Liver (tissue), 9 donors: Measurements from ENCODE around the gene LEKR1. TPM values are rescaled to one million over a fixed set of nuclear protein-coding genes. Genes with fewer than 3 reads are reported as not detected.
A peak's percentile ranks its signal among the peaks of the same experiment; 100 is the strongest.

Source experiments
- DNase-seq: peaks from one replicate; pipeline ENCODE4 v3.0.0-alpha.2; 2017; ENCODE audit warnings: low spot score
- H3K27ac ChIP-seq, 2 donors: one replicate each; pipeline ENCODE4 v1.7.0; 2013; ENCODE audit warnings: inconsistent platforms in 2 of 2, low read length in 2 of 2, control low read depth in 1 of 2, low read depth in 1 of 2, mild to moderate bottlenecking in 1 of 2
- H3K27me3 ChIP-seq, 4 donors: one replicate each; pipeline versions ENCODE4 v1.6.1 to v1.7.0; 2013; ENCODE audit warnings: low read length in 3 of 4, inconsistent platforms in 1 of 4, mild to moderate bottlenecking in 1 of 4, moderate library complexity in 1 of 4; ENCODE audit not compliant: control insufficient read depth in 4 of 4, insufficient read depth in 4 of 4
- H3K36me3 ChIP-seq, 4 donors: one replicate each; pipeline versions ENCODE4 v1.6.1 to v1.7.0; 2013; ENCODE audit warnings: low read length in 3 of 4, mild to moderate bottlenecking in 3 of 4, low read depth in 1 of 4, moderate library complexity in 1 of 4; ENCODE audit not compliant: control insufficient read depth in 4 of 4, insufficient read depth in 3 of 4
- H3K4me1 ChIP-seq, 4 donors: one replicate each; pipeline versions ENCODE4 v1.6.1 to v1.7.0; 2013; ENCODE audit warnings: low read length in 3 of 4, mild to moderate bottlenecking in 3 of 4, moderate library complexity in 1 of 4; ENCODE audit not compliant: control insufficient read depth in 4 of 4, insufficient read depth in 4 of 4
- H3K4me3 ChIP-seq, 3 donors: one replicate each; pipeline versions ENCODE4 v1.6.1 to v1.7.0; 2013; ENCODE audit warnings: low read length in 3 of 3, control low read depth in 1 of 3, low read depth in 1 of 3, mild to moderate bottlenecking in 1 of 3
- H3K9ac ChIP-seq, 2 donors: one replicate each; pipeline ENCODE4 v1.7.0; 2013; ENCODE audit warnings: low read length in 2 of 2, mild to moderate bottlenecking in 2 of 2, moderate library complexity in 2 of 2, control low read depth in 1 of 2, low read depth in 1 of 2
- H3K9me3 ChIP-seq, 4 donors: one replicate each; pipeline versions ENCODE4 v1.6.1 to v1.7.0; 2013; ENCODE audit warnings: low read length in 3 of 4; ENCODE audit not compliant: control insufficient read depth in 4 of 4
- CTCF ChIP-seq: fragments of 150-350 bp; IDR thresholded peaks from 2 replicates; pipeline ENCODE4 v1.5.1; 2017; ENCODE audit warnings: improper control_type of control experiment, low read depth, low read length; ENCODE audit not compliant: missing input control
- EGR1 ChIP-seq, 2 donors: IDR thresholded peaks; 2 replicates each; pipeline ENCODE4 v1.6.1; 2016 to 2018; ENCODE audit warnings: antibody characterized with exemption in 2 of 2, low read depth in 2 of 2
- FOXA1 ChIP-seq: IDR thresholded peaks from 2 replicates; pipeline ENCODE4 v1.6.1; 2016; ENCODE audit warnings: antibody characterized with exemption
- FOXA2 ChIP-seq: IDR thresholded peaks from 2 replicates; pipeline ENCODE4 v1.6.1; 2016; ENCODE audit warnings: antibody characterized with exemption
- GABPA ChIP-seq, 2 donors: IDR thresholded peaks in 1 of 2; conservative IDR thresholded peaks in 1 of 2; 2 replicates each; pipeline ENCODE4 v1.6.1; 2016; ENCODE audit warnings: antibody characterized with exemption in 2 of 2, mild to moderate bottlenecking in 1 of 2, moderate library complexity in 1 of 2
- HNF4A ChIP-seq, 2 donors: conservative IDR thresholded peaks; 2 replicates each; pipeline ENCODE4 v1.6.1; 2016; ENCODE audit warnings: antibody characterized with exemption in 2 of 2, mild to moderate bottlenecking in 2 of 2
- HNF4G ChIP-seq: IDR thresholded peaks from 2 replicates; pipeline ENCODE4 v1.6.1; 2016; ENCODE audit warnings: antibody characterized with exemption
- JUND ChIP-seq, 2 donors: IDR thresholded peaks; 2 replicates each; pipeline ENCODE4 v1.6.1; 2016; ENCODE audit warnings: antibody characterized with exemption in 2 of 2
- MAX ChIP-seq: IDR thresholded peaks from 2 replicates; pipeline ENCODE4 v1.6.1; 2016; ENCODE audit warnings: antibody characterized with exemption
- NR2F2 ChIP-seq: IDR thresholded peaks from 2 replicates; pipeline ENCODE4 v1.6.1; 2016; ENCODE audit warnings: antibody characterized with exemption
- RAD21 ChIP-seq, 2 donors: IDR thresholded peaks; 2 replicates each; pipeline ENCODE4 v1.6.1; 2016; ENCODE audit warnings: antibody characterized with exemption in 2 of 2, mild to moderate bottlenecking in 2 of 2
- RXRA ChIP-seq, 2 donors: IDR thresholded peaks; 2 replicates each; pipeline ENCODE4 v1.6.1; 2017 to 2018; ENCODE audit warnings: antibody characterized with exemption in 2 of 2, mild to moderate bottlenecking in 1 of 2
- SP1 ChIP-seq: IDR thresholded peaks from 2 replicates; pipeline ENCODE4 v1.6.1; 2018; ENCODE audit warnings: antibody characterized with exemption, mild to moderate bottlenecking
- TAF1 ChIP-seq: conservative IDR thresholded peaks from 2 replicates; pipeline ENCODE4 v1.6.1; 2016; ENCODE audit warnings: antibody characterized with exemption, mild to moderate bottlenecking
- YY1 ChIP-seq: IDR thresholded peaks from 2 replicates; pipeline ENCODE4 v1.6.1; 2016; ENCODE audit warnings: antibody characterized with exemption, mild to moderate bottlenecking
- WGBS: extraction: QIAGEN DNeasy Blood & Tissue Kit; methylation state at CpG from one replicate; pipeline ENCODE4 v1.1.7; 2013; 5-methylcytosine and 5-hydroxymethylcytosine counted together
- polyA plus RNA-seq, 2 donors: library from polyadenylated mRNA; stranded (reverse) in 1 of 2; unstranded in 1 of 2; fragments of 200-250 nt in 1 of 2; fragments of >200 nt in 1 of 2; fragmentation: Nextera tagmentation in 1 of 2; extraction: Ambion mirVana in 1 of 2; gene quantifications; one replicate each; pipeline versions ENCODE4 v1.2.1 to v1.2.3, GENCODE V29; 2013 to 2015
- total RNA-seq, 2 donors: library from RNA; depleted of rRNA; stranded (reverse); fragments of >200 nt; gene quantifications; one replicate each; pipeline ENCODE4 v1.2.3, GENCODE V29; 2014
- TF ChIP-seq, protein P1 (sequence below): IDR thresholded peaks from 2 replicates; pipeline ENCODE4 v1.6.1; 2016; ENCODE audit warnings: antibody characterized with exemption
- TF ChIP-seq, protein P2 (sequence below): IDR thresholded peaks from 2 replicates; pipeline ENCODE4 v1.6.1; 2016; ENCODE audit warnings: antibody characterized with exemption
- TF ChIP-seq, protein P3 (sequence below): IDR thresholded peaks from 2 replicates; pipeline ENCODE4 v1.6.1; 2016; ENCODE audit warnings: antibody characterized with exemption, mild to moderate bottlenecking
- donor health status: healthy.
- donor health status: healthy.
- donor health status: healthy.
- donor health status: healthy.
- donor health status: healthy.

Gene LEKR1
- total and polyA plus RNA-seq, 4 donors = 0.19 to 0.72 (median 0.44) TPM

DNA sequence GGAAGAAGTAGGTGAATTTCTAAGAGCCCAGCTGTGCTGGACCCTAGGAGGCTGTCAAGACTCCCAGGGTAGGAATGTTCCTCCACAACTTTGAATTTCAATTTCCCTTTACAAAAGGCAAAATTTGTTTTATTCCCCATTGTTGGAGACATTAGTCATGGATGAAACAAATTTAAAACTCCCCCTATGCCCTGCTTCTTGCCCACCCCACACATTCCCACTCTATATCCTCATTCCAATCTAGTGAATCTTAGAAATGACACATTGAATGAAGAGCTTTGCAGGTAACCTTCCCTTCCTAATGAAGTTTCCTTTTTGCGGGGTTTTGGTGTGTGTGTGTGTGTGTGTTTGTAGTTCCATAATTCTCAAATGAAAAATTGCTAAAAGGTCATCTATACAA lies 261.2 kb downstream of the LEKR1 start:
- Histone ChIP-seq H3K4me3 (no peak overlapping the region), H3K27ac (peak overlapping the region; percentile 98 to 100), H3K9me3 (no peaks in the 10 kb centered on the region), H3K4me1 (peaks cover 3 to 38% (median 18%) of the 10 kb centered on the region in 4 donors), H3K36me3 (no peaks in the 10 kb centered on the region), H3K9ac (peak overlapping the region; percentile 85 to 95), H3K27me3 (no peaks in the 10 kb centered on the region)
- TF ChIP-seq RAD21 (IDR thresholded peaks at IDR 0.05) (no peak), YY1 (no peak), RXRA (IDR thresholded peaks at IDR 0.05) (no peak), EGR1 (IDR thresholded peaks at IDR 0.05; ENCODE audit: low read depth in 2 of 2) (no peak), JUND (IDR thresholded peaks at IDR 0.05) (no peak), NR2F2 (no peak), TAF1 (no peak), CTCF (no peak), FOXA2 (no peak), HNF4A (conservative IDR thresholded peaks at IDR 0.05) (no peak)
- TF ChIP-seq, protein P1, sequence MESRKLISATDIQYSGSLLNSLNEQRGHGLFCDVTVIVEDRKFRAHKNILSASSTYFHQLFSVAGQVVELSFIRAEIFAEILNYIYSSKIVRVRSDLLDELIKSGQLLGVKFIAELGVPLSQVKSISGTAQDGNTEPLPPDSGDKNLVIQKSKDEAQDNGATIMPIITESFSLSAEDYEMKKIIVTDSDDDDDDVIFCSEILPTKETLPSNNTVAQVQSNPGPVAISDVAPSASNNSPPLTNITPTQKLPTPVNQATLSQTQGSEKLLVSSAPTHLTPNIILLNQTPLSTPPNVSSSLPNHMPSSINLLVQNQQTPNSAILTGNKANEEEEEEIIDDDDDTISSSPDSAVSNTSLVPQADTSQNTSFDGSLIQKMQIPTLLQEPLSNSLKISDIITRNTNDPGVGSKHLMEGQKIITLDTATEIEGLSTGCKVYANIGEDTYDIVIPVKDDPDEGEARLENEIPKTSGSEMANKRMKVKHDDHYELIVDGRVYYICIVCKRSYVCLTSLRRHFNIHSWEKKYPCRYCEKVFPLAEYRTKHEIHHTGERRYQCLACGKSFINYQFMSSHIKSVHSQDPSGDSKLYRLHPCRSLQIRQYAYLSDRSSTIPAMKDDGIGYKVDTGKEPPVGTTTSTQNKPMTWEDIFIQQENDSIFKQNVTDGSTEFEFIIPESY = no peak
- TF ChIP-seq, protein P2, sequence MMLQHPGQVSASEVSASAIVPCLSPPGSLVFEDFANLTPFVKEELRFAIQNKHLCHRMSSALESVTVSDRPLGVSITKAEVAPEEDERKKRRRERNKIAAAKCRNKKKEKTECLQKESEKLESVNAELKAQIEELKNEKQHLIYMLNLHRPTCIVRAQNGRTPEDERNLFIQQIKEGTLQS = no peak
- DNase-seq = no peak
- WGBS = 84% methylated on average over 1 of the region's 1 CpG

DNA sequence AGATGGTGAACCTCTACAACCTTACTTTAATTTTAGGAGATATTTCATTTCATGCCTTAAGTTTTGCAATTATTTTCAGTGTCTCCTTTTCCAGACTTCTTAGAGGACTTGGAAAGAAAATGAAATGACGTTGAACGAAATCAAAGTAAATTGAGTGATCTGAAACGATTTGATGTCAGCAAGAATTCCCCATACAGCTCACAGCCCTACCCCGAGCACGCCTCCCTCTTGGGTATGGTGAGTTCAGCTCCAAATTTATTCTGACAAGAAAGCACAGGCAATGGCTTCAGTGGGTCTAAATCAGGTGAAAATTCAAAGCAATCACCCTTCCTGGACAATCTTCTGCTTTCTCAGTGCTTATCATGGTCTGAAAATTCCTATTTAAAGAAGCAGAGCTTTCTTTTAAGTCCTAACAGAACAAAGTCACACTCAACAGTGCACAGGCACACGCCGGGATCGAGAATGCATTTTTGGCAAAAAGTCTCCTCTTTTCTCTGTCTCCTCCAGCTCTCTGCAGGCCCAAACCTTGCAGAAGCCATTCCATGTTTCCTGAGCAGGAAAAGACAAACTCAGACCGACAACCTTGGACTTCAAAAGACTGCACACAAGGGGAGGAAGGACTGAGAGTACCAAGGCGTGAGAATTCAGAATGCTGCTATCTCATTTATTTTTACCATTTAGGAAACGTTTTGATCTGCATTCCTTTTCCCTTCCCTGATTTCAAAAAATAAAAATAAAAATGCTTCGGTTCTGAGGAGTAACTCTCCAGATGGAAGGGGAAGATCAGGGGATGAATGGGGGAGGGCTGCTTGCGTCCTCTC lies 261.8 kb downstream of the LEKR1 start:
- no peaks in the 10 kb centered on the region for H3K27me3 ChIP-seq
- H3K4me1 ChIP-seq = peaks cover 3 to 39% (median 19%) of the 10 kb centered on the region in 4 donors
- WGBS = 12% methylated on average over 13 of the region's 13 CpGs
- peak overlapping the region; percentile 98 to 100 for H3K27ac ChIP-seq
- peak overlapping the region; percentile 19 to 59 (median 23) for H3K4me3 ChIP-seq
- no peaks in the 10 kb centered on the region for H3K9me3 ChIP-seq
- DNase-seq = no peak
- H3K36me3 ChIP-seq = no peaks in the 10 kb centered on the region
- peak overlapping the region; percentile 85 to 95 for H3K9ac ChIP-seq
- TF ChIP-seq, protein P1 = no peak
- TF ChIP-seq TAF1 (no peak), HNF4A (conservative IDR thresholded peaks at IDR 0.05) (no peak), HNF4G (no peak), YY1 (no peak), GABPA (IDR thresholded peaks at IDR 0.05 in 1 of 2, conservative IDR thresholded peaks at IDR 0.05 in 1 of 2) (no peak), FOXA1 (no peak), RAD21 (IDR thresholded peaks at IDR 0.05) (no peak), SP1 (no peak), MAX (no peak), CTCF (no peak), RXRA (IDR thresholded peaks at IDR 0.05) (no peak), JUND (IDR thresholded peaks at IDR 0.05) (no peak)
- TF ChIP-seq, protein P2 = no peak
- TF ChIP-seq, protein P3, sequence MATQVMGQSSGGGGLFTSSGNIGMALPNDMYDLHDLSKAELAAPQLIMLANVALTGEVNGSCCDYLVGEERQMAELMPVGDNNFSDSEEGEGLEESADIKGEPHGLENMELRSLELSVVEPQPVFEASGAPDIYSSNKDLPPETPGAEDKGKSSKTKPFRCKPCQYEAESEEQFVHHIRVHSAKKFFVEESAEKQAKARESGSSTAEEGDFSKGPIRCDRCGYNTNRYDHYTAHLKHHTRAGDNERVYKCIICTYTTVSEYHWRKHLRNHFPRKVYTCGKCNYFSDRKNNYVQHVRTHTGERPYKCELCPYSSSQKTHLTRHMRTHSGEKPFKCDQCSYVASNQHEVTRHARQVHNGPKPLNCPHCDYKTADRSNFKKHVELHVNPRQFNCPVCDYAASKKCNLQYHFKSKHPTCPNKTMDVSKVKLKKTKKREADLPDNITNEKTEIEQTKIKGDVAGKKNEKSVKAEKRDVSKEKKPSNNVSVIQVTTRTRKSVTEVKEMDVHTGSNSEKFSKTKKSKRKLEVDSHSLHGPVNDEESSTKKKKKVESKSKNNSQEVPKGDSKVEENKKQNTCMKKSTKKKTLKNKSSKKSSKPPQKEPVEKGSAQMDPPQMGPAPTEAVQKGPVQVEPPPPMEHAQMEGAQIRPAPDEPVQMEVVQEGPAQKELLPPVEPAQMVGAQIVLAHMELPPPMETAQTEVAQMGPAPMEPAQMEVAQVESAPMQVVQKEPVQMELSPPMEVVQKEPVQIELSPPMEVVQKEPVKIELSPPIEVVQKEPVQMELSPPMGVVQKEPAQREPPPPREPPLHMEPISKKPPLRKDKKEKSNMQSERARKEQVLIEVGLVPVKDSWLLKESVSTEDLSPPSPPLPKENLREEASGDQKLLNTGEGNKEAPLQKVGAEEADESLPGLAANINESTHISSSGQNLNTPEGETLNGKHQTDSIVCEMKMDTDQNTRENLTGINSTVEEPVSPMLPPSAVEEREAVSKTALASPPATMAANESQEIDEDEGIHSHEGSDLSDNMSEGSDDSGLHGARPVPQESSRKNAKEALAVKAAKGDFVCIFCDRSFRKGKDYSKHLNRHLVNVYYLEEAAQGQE = no peak
